ENCODE data around the gene CACNG8.

Gene CACNG8

DNA sequence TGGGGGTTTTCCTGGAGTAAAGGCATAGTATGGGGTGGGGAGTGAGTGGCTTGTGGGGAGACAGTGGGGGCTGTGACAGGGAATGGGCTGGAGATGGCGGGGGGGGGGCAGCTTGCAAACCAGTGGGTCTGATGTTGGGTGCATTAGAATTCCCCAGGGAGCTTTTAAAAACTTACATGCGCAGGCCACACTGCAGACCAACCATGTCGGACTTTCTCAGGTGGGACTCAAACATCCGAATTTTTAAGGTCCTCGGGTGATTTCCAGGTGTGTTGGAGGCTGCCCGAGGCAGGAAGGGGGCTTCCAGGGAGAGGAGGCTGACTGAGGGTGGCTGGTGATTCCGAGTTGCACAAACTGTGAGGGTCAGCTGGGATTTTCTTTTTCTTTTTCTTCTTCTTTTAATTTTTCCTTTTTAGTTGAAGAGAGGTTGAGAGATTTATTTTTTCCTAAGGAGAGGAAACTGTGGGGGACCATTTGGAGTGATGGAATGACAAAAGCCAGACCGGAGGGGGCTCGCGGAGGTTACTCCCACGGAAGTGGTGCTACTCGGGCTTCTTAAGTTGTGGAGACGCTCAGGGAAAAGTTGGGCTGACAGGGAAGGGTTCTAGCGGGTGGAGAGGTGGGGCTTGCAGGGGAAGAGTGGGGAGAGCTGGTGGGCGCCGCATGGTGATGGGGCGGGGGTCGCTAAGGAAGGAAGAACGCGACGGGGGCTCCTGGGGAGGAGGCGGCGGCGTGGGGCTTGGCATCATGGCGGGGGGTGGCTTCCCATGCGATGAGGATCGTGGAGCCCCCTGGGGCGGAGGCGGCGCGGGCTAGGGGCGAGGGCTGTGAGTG lies 997 bp upstream of the CACNG8 start:
- DNase-seq (ENCODE audit: low read depth in 2 of 2) = no peak

DNA sequence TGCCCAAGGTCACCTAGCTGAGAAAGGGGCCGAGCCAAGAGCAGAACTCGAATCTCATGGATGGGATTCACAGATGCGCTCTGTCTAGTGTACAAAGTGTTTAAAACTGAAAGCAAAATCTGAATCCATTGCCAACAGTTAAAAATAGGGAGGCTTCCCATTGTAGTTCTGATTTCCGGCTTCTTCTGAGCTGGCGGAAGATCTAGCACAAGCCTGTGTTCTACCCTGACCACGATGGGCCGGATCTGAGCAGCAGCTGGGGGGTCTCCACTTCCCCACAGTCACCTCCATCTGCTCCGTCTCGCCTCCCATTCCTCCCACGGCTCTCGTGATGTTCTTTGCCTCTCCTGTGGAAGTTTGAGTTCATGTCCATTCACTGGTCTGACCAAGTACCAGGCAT lies 2.4 kb downstream of the CACNG8 start:
- DNase-seq (ENCODE audit: low read depth in 2 of 2) = no peak

DNA sequence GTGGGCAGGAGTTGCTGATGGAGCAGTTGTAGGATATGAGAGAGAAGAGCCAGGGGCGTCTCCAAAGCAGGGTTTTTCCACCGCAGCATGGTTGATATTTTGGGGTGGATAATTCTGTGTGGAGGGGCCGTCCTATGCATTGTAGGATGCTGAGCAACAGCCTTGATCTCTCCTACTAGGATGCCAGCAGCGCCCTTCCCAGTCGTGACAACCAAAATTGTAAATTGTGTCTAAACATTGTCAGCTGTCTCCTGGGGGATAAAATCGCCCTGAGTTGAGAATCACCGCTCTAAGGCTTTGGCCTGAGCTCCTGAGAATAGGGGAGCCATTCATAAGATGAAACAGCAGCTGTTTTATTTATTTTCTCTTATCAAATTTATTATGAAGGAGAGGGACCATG lies 4.2 kb downstream of the CACNG8 start:
- no peak for DNase-seq (ENCODE audit: low read depth in 2 of 2)

DNA sequence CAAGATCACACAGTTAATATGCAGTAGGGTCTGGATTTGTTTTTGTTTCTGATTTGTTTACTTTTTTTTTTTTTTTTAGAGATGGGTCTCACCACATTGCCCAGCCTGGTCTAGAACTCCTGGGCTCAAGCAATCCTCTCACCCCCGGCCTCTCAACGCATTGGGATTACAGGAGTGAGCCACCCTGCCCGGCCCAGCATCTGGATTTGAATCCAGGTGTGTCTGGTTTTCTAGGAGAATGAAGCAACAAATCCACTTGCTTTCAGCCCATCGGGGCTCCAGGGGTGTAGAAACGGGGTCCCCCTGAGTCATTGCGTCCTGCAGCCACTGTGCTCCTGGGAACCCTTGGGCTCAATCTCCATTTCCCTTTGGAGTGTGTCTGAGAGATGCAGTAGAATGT lies 6.6 kb downstream of the CACNG8 start:
- DNase-seq (ENCODE audit: low read depth in 2 of 2) = no peak

DNA sequence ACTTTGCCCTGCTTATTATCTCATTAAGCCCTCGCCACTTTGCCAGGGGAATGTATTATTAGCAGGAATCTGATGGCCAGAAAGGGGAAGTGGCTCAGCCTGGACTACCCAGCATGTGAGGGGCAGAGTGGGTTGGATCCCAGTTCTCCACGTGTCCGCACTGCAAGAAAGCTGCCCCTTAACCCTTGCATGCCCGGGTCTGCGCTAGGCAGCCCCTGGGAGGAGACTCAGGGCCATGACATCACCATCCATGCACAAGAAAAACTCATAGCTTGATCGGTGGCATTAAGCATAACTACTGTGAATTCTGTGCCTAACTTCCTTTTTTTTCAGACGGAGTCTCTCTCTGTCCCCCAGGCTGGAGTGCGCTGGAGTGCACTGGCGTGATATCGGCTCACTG lies 8.9 kb downstream of the CACNG8 start:
- no peak for DNase-seq (ENCODE audit: low read depth in 2 of 2)

DNA sequence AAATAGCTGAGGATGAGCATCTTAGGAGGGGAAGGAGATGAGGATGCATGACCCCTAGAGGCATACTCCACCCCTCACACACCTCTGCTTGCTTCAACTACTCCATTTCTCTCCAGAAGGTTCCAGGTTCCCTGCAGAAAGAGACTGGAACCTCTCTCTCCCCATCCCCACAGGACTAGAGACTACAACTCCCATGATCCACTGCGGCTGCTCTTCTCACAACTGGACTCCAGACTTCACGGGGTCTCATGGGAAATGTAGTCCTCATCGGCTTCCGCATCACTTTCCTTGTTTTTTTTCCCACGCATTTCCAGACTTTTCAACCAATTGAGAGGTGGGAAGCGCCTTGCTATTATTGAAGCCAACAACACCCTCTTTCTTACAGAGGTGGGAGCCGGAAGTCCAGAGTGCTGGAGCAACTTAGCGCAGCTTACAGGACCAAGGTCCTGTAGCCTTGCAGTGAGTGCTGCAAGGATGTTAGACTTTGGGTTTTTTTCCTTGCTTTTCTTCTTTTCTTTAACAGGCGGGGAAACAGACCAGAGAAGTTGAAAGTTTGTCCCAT lies 14.8 kb downstream of the CACNG8 start:
- peak; percentile 40 to 52 for DNase-seq (ENCODE audit: low read depth in 2 of 2)

DNA sequence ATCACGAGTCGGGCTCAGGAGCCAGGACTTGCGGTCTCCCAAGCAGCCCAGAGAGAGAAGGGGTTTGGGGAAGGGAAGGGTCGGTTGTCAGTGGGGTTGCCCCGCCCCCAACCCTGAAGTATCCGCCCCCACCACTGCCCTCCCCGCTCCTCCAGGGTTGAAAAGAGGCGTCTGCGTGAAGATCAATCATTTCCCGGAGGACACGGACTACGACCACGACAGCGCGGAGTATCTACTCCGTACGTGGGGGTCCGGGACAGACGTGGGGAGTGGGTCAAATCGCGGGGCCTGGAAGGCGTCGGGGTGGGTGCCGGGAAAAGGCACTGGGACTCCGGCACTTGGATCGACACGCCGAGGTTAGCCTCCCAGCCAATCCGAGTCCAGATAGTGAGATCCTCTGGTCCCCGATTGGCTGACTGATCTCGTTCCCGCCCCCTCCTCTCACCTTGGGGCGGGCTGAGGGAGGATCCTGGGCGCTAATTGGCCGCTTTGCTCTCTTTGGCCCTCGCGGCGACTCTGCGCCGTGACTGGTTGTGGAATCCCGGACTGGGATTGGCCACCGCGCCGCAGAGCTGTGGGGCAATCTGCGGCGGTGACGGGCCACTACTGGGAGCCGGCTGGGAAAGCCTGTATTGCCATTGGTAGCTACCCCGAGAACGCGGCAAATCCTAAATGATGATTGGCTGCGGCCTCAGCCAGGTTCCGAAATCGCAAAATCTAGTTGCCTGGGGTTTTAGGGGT lies 15.4 kb downstream of the CACNG8 start:
- peak; percentile 51 to 66 for DNase-seq (ENCODE audit: low read depth in 2 of 2)

DNA sequence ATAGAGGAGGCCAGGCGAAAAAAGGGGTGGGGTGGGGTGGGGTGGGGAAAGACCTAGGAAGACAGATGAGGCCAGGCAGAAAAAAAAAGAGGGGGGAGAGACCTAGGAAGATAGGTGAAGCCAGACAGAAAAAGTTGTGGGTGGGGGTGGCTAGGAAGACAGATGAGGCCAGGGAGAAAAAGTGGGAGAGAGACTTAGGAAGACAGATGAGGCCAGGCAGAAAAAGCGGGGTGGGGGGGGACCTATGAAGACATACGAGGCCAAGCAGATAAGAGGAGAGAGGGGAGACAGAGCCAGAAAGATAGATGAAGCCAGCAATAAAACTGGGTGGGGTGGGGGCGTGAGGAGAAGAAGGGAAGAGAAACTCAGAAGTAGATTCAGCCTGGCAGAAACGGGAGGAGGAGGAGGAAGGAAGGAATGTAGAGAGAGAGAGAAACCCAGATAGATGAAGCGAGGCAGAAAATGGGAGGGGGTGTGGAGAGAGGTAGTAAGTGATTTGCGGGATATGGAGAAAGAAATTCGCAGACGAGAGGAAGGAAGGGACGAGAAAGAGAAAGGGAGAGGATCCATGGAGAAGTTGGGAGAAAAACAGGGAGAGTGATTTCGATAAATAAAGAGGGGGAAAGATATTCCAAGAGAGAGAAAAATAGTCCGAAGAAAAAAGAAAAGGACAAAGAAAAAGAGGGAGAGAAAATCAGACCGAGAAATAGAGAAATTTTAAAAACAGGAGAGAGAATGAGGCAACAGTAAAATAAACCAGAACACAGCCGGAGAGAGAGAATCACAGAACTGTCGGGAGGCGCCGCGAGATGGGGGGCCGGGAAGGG lies 16.5 kb downstream of the CACNG8 start:
- DNase-seq (ENCODE audit: low read depth in 2 of 2) = no peak

DNA sequence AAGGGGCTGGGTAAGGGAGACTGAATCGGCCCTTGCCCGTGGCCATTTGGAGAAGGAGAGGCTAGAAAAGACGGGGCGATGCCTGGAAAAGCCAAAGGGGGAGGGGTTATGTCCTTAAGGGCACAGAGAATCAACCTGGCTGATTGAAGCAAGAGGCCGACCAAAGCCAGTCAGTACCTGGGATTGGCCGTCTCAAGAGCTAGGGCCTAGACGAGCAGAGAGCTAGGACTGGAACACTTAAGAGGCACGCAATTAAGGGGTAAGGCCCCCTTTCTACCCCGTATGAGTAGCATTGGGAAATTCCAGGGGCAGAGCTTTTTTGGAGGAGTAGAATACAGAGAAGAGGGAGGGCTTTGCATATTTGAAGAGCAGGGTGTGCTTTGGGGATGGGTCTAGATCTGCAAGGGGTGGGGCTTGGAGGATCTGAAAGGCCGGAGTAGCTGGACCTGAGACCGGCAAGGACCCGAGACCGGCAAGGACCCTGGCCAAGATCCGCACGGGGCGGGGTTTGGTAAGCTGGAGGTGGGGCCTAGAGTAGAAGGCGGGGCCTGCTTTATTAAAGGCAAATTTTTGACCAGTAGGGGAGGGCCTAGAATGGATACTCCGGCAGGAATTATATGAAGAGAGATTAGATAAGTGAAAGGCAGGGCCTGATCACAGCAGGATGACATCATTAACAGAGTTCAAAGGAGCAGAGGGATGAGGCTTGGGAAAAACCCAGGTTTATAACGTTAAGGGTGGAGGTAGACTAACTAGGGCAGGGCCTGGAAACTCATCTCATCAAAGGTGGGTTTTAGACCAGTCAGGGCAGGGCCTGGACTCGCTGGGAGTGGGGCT lies 18.0 kb downstream of the CACNG8 start:
- DNase-seq (ENCODE audit: low read depth in 2 of 2) = no peak

DNA sequence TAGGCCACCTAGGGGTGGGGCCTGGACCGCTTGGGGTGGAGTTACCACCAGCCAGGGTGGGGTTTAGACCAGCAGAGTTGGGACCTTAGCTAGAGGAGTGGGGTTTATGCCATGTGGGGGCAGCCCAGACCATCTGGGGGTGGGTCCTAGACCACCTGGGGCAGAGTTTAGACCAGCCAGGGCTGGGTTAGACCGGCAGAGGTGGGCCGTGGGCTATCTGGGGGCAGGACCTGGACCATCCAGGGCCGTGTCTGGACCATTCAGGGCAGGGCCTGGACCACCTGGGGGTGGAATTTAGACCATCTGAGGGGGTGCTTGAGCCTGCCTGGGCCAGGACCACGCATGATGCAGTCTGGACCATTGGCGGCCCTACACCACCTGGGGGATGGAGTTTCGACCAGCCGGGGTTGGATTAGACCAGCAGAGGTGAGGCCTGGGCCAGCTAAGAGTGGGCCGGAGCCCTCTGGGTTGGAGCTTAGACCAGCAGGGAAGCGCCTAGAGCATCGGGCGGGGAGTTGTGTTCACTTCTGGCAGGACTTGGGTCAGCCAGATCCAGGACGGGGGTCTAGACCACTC lies 18.7 kb downstream of the CACNG8 start:
- DNase-seq (ENCODE audit: low read depth in 2 of 2) = no peak

DNA sequence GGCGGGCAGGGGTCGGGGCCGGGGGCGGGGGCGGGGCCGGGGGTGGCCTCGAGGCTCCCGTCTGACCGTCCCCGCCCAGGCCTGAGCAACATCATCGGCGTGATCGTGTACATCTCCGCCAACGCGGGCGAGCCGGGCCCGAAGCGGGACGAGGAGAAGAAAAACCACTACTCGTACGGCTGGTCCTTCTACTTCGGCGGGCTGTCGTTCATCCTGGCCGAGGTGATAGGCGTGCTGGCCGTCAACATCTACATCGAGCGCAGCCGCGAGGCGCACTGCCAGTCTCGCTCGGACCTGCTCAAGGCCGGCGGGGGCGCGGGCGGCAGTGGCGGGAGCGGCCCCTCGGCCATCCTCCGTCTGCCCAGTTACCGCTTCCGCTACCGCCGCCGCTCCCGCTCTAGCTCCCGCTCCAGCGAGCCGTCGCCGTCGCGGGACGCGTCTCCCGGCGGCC lies 19.3 kb downstream of the CACNG8 start:
- no peak for DNase-seq (ENCODE audit: low read depth in 2 of 2)

DNA sequence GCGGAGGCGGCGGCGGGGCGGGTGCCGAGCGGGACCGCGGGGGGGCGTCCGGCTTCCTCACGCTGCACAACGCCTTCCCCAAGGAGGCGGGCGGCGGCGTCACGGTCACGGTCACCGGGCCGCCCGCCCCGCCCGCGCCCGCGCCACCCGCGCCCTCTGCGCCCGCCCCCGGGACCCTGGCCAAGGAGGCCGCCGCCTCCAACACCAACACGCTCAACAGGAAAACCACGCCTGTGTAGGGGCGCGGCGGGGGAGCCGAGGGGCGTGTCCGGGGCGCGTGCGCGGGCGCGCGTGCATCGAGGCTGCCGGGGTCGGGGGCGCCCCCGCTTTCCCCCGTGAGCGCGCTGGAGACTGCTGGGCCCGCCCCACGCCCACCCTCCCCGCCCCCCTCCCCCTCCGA lies 19.9 kb downstream of the CACNG8 start:
- no peak for DNase-seq (ENCODE audit: low read depth in 2 of 2)

DNA sequence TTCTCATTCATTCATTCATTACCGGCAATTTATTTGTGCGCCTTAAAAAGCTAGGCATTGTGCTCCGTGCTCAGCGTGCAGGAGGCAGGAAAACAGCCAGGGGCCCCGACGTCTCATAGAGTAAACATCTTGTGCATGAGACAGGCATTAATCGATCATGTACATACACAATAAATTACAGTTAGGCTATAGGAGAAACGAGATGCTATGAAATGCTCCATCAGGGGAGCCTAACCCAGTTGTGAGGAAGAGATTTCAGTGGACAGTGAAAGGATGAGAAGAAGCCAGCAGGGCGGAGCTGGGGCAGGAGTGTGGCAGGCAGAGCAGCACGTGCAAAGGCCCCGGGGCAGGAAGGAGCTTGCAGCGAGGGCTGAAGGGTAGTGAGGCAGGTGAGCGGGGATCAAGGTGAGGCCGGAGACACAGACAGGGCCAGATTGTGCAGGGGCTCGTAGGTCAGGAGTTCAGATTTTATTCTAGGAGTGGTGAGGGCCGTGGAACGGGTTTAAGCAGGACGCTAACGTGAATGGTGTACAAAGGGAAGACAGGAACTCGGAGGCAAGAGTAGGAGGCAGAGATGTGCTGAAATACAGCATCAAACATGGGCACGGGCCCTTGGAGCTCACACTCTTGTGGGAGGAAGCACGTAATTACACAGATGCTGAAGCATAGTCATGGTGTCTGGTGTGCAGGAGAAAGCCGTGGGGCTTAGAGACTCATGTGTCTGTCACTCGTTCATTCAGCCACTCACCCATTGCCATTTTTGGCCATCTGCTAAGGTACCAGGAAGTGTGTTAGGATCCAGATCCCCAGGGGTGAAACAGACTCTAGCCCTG lies 20.9 kb downstream of the CACNG8 start:
- DNase-seq (ENCODE audit: low read depth in 2 of 2) = no peak

DNA sequence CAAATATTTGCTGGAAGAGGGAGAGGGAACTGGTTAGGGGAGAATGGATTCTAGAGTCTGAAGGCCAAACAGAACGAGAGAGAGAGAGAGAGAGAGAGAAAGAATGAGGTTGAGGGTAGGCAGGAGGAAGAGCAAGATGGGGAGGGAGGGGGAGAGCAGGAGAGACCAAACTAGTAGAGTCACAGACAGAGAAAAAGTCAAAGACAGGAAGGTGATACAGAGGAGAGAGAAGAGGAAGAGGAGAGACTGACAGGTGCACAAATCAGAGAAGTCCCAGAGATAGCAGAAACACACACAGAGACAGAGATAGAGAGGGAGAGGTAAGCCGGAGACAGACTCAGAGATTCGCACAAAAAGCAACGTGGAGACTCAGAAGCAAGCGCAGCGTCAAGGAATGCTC lies 23.1 kb downstream of the CACNG8 start:
- DNase-seq (ENCODE audit: low read depth in 2 of 2) = no peak

DNA sequence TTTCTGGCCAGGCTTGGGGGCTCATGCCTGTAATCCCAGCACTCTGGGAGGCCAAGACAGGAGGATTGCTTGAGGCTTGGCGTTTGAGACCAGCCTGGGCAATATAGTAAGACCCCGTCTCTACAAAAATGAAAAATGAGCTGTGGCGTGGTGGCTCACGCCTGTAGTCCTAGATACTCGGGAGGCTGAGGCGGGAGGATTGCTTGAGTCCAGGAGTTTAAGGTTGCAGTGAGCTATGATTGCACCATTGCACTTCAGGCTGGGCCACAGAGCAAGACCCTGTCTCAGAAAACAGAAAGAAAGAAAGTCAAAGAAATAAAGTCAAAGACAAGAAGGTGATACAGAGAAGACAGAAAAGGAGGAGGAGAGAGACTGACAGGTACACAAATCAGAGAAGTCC lies 26.2 kb downstream of the CACNG8 start:
- DNase-seq (ENCODE audit: low read depth in 2 of 2) = no peak

DNA sequence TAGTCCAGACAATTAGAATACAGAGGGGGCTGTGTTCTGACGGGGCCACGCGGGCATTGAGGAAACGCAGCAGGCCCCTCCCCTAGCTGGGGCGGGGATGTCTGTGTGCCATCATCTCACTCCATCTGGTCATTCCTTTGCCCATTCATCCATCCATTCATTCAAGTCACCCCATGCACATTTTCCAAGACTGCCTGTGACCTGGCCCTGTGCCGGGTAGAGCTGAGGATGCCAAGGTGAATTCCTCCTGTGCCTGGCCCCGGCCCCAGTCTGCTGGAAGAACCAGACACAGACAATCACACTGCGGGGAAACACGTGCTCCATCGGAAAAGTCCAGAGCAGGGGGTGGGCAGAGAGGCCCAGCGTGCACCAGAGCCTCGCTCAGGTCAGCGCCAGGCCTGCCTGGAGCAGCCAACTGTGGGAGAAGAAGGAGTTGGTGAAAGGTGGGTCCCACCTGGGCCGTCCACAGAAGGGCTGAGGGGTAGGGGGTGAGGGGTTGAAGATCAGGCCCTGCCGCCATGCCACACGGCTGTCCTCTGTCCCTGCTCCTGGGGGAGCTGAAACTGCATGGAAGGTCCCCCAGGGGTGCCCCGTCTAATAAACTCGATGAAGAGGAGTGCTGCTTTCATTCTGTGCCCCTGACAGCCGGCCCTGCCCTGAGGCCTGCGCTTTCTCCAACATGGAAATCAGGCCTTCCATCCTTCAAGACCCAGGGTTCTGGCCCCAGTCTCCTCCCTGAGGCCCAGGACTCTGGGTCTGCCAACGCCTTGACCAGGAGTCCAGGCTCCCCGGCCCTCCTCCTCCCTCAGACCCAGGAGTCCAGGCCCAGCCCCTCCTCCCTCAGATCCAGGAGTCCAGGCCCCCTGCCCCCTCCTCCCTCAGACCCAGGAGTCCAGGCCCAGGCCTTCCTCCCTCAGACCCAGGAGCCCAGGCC lies 27.1 kb downstream of the CACNG8 start:
- DNase-seq (ENCODE audit: low read depth in 2 of 2) = no peak

DNA sequence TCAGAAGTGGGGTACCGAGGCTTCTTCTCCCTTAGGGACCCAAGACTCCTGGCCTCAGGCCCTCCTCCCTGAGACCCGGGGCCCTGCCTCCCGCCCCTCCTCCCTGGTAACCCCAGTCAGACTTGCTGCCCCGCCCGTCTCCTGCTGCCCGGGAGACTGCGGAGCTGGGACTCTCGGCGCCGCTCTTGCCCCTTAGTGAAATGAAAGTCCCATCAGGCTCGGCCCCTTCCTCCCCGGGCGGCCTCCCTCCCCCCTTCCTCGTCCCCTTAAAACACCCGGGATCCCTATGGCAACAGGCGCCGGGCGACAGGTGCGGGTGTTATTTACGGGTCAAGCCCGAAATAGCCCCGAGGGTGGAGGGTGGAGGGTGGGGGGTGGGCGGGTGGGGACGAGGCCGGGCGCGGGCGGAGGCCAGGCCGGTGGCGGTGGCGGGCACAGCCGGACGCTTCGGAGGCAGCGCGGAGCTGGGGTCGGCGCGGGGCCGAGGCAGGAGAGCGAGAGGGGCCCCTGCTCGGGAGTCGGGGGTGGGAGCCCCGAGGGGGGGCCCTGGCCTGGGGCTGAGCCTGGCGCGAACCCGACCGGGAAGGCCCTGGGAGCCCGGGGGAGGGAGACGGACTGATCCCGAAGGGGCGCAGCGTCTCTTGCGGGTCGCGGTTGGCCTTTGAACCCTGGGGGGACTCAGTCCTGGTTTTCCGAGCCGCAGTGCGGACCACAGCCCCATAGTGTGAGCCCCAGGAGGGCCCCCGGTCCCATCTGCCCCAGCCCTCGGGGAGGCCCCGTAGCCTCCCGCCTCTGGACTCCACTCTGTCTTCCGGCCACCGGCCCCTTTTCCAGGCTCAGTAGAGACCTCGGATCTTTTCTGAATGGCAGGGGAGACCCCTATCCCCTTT lies 28.7 kb downstream of the CACNG8 start, which contains the start of gene CACNG6:
Gene CACNG6 (plus strand): TSS at position 414 of the 890 bp plus-strand sequence. CDS start 1,241 bp downstream, outside the sequence.
- DNase-seq (ENCODE audit: low read depth in 2 of 2) = no peak
